Suprapubic skin (tissue), 3 donors: ENCODE measurements around the gene PDCD4.

ENCODE experiments used
- POLR2A ChIP-seq, 2 donors: fragments of 450-650 bp; IDR thresholded peaks; one replicate each; pipeline ENCODE4 v1.6.1; 2017; ENCODE audit warnings: antibody characterized with exemption in 2 of 2, mild to moderate bottlenecking in 2 of 2, moderate library complexity in 2 of 2
- TF ChIP-seq, protein P1 (sequence below), 2 donors: fragments of 200-600 bp in 1 of 2; fragments of 450-650 bp in 1 of 2; sonication (generic) in 1 of 2; IDR thresholded peaks; one replicate each; pipeline ENCODE4 v1.5.1; 2016 to 2019; ENCODE audit warnings: antibody characterized with exemption in 2 of 2, mild to moderate bottlenecking in 1 of 2, moderate library complexity in 1 of 2

DNA sequence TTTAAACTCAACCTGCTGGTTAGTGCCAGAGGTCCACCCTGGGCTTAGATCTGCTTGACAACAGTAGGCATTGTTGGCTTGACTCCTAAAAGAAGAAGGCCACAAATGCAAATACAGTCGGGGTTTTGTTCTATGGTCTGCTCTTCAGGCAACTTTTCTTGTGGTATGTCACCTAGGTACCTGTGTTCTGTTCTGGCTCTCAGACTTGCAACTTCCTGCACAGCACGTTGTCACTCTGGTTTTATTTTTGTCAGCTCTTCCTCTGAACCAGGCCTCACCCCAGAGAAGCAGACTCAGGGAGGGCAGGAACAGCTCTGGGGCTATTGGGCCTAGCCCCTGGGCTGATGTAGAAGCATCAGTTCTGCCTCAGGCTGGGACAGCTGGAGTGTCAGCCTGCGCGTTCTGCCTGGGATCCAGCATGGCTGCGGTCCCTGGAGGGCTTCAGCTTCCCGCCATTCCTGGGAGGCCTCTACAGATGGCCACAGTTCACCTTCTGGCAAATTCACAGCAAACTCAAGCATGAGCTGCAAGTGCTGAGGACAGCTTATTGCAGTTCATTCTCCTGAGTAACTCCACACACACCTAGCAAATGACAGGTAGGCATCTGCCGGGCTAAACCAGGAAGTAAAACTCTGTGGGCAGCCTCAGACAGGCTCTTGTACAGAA, 11.0 kb upstream of the PDCD4 start:
- TF ChIP-seq, protein P1, sequence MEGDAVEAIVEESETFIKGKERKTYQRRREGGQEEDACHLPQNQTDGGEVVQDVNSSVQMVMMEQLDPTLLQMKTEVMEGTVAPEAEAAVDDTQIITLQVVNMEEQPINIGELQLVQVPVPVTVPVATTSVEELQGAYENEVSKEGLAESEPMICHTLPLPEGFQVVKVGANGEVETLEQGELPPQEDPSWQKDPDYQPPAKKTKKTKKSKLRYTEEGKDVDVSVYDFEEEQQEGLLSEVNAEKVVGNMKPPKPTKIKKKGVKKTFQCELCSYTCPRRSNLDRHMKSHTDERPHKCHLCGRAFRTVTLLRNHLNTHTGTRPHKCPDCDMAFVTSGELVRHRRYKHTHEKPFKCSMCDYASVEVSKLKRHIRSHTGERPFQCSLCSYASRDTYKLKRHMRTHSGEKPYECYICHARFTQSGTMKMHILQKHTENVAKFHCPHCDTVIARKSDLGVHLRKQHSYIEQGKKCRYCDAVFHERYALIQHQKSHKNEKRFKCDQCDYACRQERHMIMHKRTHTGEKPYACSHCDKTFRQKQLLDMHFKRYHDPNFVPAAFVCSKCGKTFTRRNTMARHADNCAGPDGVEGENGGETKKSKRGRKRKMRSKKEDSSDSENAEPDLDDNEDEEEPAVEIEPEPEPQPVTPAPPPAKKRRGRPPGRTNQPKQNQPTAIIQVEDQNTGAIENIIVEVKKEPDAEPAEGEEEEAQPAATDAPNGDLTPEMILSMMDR (IDR thresholded peaks at IDR 0.05), result no peak
- TF ChIP-seq POLR2A (IDR thresholded peaks at IDR 0.05), result no peak
